Hepatic stellate cell (primary cell): Measurements from ENCODE around the gene DDX6.
A peak's percentile ranks its signal among the peaks of the same experiment; 100 is the strongest.
"Not testable (repeated sequence)": the region's sequence is repeated elsewhere in the genome, so short reads cannot be mapped to it uniquely, and the experiment has no call there.

ENCODE experiments used
- DNase-seq: peaks from one replicate; pipeline ENCODE4 v3.0.0; 2011; ENCODE audit warnings: low spot score

The DDX6 gene, protein sequence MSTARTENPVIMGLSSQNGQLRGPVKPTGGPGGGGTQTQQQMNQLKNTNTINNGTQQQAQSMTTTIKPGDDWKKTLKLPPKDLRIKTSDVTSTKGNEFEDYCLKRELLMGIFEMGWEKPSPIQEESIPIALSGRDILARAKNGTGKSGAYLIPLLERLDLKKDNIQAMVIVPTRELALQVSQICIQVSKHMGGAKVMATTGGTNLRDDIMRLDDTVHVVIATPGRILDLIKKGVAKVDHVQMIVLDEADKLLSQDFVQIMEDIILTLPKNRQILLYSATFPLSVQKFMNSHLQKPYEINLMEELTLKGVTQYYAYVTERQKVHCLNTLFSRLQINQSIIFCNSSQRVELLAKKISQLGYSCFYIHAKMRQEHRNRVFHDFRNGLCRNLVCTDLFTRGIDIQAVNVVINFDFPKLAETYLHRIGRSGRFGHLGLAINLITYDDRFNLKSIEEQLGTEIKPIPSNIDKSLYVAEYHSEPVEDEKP

DNA sequence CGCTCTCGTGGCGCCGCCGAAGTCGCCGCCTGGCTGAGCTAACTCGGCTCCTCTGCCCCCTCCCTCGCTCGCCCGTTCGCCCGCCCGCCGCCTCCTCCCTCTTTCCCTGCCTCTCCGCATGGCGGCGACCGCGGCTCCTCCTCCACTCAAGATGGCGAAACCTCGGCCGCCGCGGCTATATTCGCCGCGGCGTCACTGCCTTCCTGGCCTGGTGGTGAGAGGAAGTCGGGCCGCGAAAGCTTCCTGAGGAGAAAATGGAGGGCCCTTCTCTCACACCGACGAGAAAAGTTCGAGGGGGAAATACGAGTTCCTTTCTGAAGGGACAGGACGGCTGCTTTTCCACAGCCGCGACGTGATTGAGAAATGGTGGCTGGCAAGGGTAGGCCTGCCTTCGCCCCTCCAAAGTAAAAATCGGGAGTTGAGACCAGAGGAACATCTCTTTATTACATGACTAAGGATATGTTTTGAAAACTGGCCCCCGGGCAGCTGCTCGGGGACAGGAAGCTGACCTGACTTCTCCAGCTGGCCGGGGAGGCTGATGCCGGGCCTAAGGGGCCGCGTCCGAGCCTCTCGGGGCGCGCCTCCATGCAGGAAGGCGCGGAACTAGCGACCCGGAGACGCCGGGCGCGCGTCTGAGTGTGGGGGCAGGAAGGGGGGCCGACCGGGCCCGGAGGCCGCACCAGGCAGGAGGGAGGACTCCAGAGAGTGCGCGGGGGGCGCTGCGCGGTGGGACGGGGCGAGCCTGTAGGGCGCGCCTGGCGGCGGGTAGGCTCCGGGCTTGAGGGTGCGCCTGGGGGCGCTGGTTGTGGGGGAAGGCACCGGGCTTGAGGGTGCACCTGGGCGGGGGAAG lies at the start of gene DDX6:
Gene DDX6, minus strand, starts transcription at position 54 of the 850 bp plus-strand sequence. CDS start 4,913 bp downstream, outside the sequence.
- DNase-seq: peak; percentile 90

DNA sequence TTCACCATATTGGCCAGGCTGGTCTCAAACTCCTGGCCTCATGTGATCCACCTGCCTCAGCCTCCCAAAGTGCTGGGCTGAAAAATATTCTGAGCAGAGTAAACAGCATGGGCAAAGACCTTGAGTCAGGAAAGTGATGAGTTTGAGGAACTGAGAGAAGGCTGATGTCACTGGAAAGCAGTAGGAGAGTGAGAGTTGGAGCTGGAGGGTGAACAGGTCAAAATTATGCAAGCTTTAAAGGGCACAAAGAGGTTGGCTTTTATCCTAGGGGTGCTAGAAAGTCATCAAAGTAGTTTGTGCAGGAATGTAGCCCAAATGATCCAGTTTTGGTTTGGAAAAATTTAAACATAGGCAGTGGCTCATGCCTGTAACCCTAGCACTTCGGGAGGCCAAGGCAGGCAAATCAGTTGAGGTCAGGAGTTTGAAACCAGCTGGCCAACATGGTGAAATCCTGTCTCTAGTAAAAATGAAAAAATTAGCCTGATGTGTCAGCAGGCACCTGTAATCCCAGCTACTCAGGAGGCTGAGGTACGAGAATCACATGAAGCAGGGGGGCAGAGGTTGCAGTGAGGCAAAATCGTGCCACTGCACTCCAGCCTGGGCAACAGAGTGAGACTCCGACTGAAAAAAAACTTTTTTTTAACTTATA lies 48.1 kb upstream of the DDX6 start:
- DNase-seq: no peak

DNA sequence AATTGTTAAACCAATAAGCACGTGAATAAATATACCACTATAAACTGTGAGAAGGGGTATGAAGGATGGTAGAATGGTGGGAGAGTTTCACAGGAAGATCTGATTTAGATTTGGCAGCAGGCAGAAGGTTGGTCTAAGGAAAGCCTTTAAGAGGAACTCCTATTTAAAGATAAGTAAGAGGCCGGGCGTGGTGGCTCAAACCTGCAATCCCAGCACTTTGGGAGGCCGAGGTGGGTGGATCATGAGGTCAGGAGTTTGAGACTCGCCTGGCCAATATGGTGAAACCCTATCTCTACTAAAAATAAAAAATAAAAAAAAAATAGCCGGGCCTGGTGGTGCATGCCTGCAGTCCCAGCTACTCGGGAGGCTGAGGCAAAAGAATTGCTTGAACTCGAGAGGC lies 46.9 kb upstream of the DDX6 start:
- DNase-seq: no peak

DNA sequence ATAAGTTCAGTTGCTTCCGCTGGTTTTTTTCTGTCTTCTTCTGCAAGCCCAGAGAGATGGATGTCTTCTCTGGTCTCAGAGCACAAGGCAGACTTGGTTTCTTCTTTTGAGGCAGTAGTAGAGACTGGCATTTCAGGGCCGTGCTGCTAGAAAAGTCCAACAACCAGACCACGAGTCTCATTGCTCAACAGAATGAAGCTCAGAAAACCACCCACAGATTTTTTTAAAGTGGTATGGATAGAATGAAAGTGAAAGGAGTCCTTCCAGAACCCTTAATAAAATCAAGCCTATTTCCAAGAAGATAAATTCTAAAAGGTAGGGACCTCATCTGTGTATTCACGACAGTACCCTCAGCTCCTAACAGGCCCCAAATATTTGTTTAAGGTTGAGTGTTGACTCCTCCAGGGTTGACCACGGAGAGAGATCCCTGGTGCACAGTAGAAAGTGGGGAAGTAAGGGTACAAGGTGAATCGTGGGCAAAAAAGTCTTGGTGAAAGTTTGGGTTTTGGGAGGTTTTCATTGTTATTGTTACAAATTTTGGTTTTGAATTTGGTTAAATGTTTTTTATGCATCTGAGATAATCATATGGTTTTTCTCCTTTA lies 43.6 kb upstream of the DDX6 start:
- DNase-seq: peak; percentile 17

DNA sequence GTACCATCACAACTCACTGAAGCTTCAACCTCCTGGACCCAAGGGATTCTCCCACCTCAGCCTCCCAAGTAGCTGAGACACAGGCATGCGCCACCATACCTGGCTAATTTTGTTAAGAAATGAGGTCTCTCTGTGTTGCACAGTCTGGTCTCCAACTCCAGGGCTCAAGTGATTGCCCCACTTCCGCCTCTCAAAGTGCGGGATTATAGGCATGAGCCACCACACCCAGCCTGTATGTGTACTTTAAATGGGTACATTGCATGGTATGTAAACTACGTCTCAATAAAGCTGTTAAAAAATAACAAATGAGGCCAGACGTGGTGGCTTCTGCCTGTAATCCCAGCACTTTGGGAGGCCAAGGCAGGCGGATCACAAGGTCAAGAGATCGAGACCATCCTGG lies 36.2 kb upstream of the DDX6 start:
- no peak for DNase-seq

DNA sequence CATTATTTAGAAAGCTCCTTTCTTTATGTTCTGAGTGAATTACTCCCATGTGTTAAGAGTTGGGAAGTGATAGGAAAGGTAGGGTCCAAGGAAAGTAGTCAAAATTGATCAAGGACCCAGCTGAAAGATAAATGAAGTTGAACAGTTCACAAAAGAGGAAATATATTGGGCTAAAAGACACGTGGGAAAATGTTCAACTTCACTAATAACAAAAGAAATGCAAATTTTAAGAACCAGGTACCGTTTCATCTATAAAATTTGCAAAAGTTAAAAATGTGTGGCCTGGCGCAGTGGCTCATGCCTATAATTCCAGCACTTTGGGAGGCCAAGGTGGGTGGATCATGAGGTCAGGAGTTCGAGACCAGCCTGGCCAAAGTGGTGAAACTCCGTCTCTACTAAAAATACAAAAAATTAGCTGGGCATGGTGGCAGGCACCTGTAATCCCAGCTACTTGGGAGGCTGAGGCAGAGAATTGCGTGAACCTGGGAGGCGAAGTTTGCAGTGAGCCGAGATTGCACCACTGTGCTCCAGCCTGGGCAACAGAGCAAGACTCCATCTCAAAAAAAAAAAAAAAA lies 32.1 kb upstream of the DDX6 start:
- DNase-seq: not testable (repeated sequence)

DNA sequence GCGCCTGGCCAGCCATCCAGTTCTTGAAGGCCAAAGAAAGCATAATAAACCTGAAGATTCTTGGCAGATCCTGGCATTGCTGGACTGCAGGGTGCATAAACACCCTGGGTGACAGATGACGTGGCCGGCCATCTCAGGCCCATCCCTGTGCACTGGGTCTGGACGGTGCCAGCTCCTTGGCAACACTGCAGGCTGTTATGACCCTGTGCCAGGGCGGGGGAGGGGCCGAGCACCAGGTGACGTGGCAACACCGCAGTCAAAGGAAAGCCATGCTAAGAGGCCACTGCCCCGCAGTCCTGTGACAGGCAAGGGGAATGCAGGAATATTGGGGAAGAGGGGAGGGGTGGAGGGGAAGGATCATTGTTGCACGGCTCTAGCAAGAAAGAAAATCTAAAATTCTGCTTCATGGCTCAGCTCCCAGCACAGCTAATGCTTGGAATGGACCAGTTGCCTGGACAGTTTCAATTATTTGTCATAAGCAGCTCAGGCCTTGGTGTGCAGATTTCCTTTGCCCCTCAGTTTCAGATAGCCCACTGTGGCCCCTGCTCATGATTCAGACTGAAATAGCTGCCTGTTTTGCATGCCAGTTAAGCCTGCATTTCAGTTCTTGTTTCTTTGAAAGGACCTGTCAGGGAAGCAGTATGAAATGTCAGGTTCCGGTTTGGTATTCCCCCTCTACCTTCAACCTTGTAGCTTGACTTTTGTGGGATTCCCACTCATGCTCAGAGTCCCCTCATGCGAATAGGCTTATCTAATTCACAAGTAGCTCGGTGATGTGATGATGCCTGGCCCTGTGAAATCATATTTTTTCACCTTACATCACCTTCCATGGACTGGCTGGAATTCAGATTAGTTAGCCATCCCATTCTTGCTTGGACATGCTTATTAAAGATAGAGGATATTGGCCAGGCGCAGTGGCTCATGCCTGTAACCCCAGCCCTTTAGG lies 29.7 kb upstream of the DDX6 start:
- DNase-seq: no peak

DNA sequence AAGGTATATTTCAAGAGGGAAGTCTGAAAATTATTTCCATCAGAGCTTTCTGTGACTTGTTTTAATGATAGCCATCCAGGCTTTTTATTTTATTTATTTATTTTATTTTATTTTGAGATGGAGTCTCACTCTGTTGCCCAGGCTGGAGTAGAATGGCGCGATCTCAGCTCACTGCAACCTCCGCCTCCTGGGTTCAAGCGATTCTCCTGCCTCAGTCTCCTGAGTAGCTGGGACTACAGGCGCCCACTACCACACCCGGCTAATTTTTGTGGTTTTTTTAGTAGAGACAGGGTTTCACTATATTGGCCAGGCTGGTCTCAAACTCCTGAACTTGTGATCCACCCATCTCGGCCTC lies 29.0 kb upstream of the DDX6 start:
- not testable (repeated sequence) for DNase-seq

DNA sequence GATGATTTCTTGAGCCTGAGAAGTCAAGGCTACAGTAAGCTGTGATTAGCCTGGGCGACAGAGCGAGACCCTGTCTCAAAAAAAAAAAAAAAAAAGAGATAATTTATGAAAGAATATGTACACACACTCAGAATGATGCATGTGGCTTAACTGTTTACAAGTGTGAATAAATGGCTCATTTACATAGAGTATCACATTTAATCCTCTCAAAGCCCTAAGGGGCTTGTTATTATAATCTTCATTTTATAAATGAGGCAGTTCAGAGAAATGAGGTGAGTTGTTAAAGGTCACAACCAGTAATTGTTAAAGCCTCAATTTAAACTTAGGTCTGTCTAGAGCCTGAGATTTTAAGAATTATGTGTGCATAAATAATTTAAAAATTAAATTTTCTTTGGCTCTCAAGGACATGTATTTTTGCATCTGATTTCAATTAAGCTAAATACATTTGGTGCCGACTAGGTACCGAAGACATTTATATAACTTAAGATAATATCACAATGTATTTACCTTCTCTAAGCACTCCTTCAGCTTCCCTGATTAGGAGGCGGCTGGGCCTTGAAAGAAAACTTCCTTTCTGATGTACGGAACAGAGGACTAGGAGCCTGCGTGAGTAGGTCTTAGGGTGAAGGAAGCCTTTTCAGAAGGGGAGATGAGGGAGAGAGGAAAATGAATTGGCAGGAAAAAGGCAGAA lies 28.5 kb upstream of the DDX6 start:
- no peak for DNase-seq

DNA sequence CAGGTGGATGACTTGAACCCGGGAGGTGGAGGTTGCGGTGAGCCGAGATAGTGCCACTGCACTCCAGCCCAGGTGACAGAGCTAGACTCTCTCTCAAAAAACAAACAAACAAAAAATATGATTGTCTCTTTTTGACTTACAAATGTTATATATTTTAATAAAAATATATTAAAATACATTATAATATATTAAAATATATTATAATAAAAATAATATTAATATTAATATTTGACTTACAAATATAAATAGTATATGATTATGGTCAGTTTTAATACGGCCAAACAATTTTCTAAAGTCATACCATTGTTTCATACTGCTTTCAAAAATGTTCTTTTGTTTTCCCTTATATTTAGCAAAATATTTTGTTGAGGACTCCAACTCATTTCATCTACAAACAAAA lies 27.2 kb upstream of the DDX6 start:
- no peak for DNase-seq

DNA sequence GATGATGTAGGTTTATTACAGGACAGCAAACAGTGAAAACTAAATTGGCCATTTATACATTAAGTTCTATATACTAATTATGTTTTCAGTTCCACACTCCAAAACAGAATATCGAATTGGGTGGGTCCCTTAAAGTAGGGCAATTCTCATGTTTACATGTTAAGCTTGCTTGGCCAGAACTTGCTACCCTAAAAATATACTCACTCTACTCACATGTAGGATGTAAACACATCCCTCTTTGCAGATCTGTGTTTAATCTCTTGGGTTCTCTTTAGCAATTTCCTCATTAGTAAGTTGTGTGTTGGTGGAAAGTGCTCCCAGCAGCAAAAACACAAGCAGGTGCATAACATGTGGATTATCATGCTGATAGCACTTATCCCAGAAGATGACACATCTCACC lies 22.6 kb upstream of the DDX6 start:
- DNase-seq: no peak

DNA sequence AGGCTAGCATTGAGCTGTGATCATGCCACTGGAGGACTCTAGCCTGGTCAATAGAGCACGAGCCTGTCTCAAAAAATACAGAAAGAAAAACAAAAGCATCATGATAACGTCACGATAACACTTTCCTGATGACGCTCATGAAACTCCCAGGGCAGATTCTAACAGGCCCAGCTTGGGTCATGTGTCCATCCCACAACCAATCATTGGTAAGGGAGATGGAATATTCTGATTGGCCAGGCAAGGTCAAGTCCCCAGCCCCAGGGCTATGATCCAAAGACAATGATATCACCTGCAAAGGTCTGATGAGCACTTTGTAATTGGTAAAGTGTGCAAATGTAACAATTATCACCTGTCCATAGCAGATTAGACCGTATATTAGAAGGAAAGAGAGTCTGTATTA lies 21.5 kb upstream of the DDX6 start:
- no peak for DNase-seq

DNA sequence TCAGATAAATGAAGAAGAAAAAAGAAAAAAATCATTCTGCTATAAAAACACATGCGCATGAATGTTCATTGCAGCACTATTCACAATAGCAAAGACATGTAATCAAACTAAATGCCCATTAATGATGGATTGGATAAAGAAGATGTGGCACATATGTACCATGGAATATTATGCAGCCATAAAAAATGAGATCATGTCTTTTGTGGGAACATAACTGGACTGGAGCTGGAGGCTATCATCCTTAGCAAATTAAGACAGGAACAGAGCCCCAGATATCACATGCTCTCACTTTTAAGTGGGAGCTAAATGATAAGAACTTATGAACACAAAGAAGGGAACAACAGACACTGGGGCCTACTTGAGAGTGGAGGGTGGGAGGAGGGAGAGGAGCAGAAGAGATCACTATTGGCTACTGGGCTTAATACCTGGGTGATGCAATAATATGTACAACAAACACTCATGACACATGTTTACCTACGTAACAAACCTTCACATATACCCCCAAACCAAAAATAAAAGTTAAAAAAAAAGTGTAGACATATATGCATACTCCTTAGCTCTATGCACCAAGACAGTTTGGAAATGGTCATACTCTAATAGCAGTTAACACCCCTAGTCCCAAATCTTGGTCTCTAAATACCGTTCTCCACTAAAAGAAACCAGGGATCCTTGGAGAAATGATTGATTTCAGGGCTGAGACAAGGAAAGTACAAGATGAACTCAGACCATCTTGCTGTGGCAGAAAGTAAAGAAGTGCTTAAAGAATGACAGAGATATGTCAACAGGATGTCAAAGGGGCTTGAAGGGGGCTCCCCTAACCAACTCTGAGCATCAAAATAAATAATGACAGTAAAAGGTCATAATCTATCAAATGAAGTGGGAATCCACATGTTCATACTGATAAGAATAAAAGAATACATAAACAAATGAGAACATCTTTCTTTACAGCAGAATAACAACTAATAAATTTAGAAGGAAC lies 17.1 kb upstream of the DDX6 start:
- DNase-seq: no peak

DNA sequence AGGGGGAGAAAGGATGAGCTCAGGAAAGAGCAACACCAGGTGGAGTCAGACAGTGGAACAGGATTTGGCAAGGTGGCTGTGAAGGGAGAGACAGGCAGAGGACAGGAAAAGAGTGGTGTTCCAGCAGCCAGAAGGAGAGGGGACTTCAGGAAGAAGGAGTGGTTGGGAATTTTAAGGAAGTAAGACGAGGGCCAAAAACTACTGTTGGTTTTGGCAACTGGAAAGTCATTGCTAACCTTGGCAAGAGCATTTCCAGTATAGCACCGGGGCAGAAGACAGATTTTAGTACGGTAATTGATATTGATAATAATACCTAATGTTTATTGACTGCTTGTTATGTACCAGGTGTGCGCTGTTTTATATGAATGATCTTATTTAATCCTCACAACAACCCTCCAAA lies 15.4 kb upstream of the DDX6 start:
- no peak for DNase-seq

DNA sequence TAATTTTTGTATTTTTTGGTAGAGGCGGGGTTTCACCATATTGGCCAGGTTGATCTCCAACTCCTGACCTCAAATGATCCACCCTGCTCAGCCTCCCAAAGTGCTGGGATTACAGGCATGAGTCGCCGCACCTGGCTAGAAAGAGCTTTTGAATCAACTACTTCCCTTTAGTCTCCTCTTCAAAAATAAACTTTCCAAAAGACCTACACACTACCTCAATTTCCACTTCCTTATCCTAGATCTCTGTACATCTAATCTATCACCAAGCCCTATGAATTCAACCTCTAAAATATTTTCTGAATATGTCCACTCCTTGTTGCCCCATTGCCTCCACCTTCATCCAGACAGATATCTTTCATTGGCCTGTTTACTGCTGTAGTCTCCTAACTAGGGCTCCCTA lies 13.1 kb upstream of the DDX6 start:
- no peak for DNase-seq

DNA sequence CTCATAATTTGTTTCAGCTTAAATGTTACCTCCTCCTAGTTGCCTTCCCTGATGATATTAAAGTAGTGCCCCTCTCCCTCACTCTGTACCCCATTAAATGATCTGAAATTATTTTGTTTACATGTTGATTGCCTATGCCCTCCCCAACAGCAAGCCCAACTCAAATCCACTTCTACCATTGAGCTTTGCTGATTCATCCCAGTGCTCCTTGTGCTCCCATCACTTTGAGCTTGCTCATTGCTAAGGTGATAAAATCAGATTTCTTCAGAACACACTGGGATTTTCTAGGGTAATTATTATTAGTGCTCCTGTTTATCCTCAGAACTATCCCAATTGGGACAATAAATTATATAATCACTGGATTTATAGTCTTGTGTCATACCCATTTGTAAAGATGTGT lies 8.4 kb upstream of the DDX6 start:
- DNase-seq: no peak

DNA sequence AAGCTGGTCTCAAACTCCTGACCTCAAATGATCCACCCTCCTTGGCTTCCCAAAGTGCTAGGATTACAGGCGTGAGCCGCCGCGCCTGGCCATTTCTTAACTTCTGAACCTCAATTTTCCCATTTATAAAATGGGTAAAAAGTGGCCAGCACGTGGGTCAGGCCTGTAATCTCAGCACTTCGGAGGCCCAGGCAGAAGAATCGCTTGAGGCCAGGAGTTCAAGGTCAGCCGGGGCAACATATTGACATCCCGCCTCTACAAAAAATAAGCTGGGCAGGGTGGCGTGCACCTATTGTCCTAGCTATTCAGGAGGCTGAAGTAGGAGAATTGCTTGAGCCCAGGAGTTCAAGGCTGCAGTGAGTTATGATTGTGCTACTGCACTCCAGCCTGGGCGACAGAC lies 6.5 kb upstream of the DDX6 start:
- no peak for DNase-seq

DNA sequence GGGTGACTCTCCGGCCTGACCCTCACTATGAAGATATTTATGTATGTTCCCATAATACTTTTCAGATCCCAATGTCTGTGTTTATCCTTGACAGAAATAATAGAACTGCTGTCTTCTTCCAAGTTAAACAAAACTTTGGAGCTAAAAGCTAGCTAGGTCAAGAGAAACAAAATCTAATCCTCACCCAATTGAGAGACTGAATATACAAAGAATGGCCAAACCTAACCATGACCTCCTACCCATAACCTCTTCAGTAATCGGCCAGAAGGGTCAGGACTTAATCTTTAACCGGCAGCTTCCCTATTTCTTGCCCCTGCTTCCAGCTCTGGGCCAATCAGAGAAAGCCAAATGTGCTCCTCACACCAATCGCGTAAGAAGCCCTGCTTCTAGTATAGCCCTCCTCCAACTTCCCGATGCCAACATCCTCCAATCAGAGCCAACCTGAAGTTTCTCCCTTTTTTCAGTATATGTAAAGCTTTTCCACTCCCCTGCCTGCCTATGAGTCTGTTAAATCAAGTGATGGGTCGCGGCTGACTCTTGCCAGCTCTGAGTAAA lies 1.7 kb upstream of the DDX6 start:
- peak; percentile 91 for DNase-seq
